Mucosa of descending colon (tissue), 3 donors: Measurements from ENCODE around the gene ZNF121. TPM values are rescaled to one million over a fixed set of nuclear protein-coding genes. Genes with fewer than 3 reads are reported as not detected.
"Not testable (repeated sequence)": the region's sequence is repeated elsewhere in the genome, so short reads cannot be mapped to it uniquely, and the experiment has no call there.

Experiments
- ATAC-seq: fragments of 200-7000 bp; cut with Tn5 transposase; one replicate; pipeline ENCODE4 v1.9.1; 2020; ENCODE audit warnings: mild to moderate bottlenecking, moderate library complexity
- DNase-seq, 3 donors: peaks; one replicate each; pipeline ENCODE4 v3.0.0-alpha.2; 2020
- H3K36me3 ChIP-seq: fragments of 200-600 bp; one replicate; pipeline ENCODE4 v1.8.0; 2021; ENCODE audit warnings: low read depth, mild to moderate bottlenecking
- H3K4me1 ChIP-seq: fragments of 200-600 bp; one replicate; pipeline ENCODE4 v1.8.0; 2021; ENCODE audit warnings: low read depth, mild to moderate bottlenecking
- H3K4me3 ChIP-seq: fragments of 200-600 bp; one replicate; pipeline ENCODE4 v1.8.0; 2021; ENCODE audit warnings: mild to moderate bottlenecking
- H3K9me3 ChIP-seq: fragments of 200-600 bp; one replicate; pipeline ENCODE4 v1.8.0; 2021; ENCODE audit warnings: mild to moderate bottlenecking
- CTCF ChIP-seq: fragments of 200-600 bp; IDR thresholded peaks from one replicate; pipeline ENCODE4 v1.8.0; 2022; ENCODE audit warnings: antibody characterized with exemption, mild to moderate bottlenecking
- intact Hi-C, 2 donors: fragments of 100-400 bp; cut with DNase I in 1 of 2; cut with micrococcal nuclease in 1 of 2; formaldehyde crosslinking; loops; one replicate each; pipeline versions ENCODE4 v1.11.0 to v1.11.1; 2022; cut with DNase I, micrococcal nuclease
- total RNA-seq, 3 donors: library from RNA; stranded (reverse); fragmentation: NEBNext Ultra II Directional in 2 of 3; extraction: Animal tissue kit (Norgen Biotek cat#: 25700) in 2 of 3; gene quantifications; one replicate each; pipeline versions ENCODE4 v1.2.1 to v1.2.4, GENCODE V29; 2021 to 2023
- donor health status: DM: no; HTN: no; CAD: no; lungs with moderate emphysema.
- donor health status: DM: no; HTN: no; CAD: no.
- donor health status: DM: no; HTN: yes; CAD: no.

Gene ZNF121
- total RNA-seq, 3 donors from 2014 or later, result 17.0 to 26.3 (median 22.2) TPM

DNA sequence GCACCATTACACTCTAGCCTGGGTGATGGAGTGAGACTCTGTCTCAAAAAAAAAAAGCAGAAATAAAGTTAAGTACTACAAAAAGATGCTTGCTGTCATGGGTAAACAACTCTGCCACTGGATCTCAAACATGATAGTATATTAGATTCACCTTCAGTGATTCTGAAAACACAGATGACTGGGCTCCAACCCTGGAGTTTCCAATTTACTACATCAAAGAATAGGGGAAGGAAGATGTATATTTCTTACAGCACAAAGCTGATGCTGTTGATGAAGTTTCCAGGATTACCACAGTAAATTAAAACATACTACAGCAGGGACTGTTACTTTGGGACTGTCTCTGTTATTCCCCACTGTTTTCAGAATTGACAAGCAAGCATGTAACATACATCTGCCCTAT, 31.5 kb upstream of the ZNF121 start:
- H3K36me3 ChIP-seq, result peaks cover 43% of the 10 kb centered on the region
- no peak for DNase-seq
- no peak overlapping the region for H3K4me3 ChIP-seq
- TF ChIP-seq CTCF, result no peak
- peaks cover 35% of the 10 kb centered on the region for H3K9me3 ChIP-seq
- H3K4me1 ChIP-seq, result peaks cover 7% of the 10 kb centered on the region
- intact Hi-C loops, result no loop called here
- ATAC-seq, result no peak

GRCh38 chr19:9610484-9611113, 26.3 kb upstream of the ZNF121 start:
- no peak for TF ChIP-seq CTCF
- no peak for DNase-seq
- ATAC-seq, result no peak
- peaks cover 82% of the 10 kb centered on the region for H3K9me3 ChIP-seq
- H3K4me1 ChIP-seq, result no peaks in the 10 kb centered on the region
- H3K36me3 ChIP-seq, result peaks cover 40% of the 10 kb centered on the region
- intact Hi-C loops, result no loop called here
- H3K4me3 ChIP-seq, result no peak overlapping the region

DNA sequence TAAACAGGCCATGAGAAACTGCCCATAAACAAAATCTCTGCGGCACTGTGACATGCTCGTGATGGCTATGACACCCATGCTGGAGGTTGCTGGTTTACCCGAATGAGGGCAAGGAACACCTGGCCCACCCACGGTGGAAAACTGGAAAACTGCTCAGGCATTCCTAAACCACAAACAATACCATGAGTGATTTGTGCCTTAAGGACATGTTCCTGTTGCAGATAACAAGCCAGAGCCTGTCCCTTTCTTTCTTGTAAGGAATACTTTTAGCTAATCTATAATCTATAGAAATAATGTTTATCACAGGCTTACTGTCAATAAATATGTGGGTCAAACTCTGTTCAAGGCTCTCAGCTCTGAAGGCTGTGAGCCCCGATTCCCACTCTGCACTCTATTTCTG, 24.6 kb upstream of the ZNF121 start:
- Histone ChIP-seq H3K36me3 (peaks cover 31% of the 10 kb centered on the region), H3K4me1 (no peaks in the 10 kb centered on the region), H3K4me3 (no peak overlapping the region), H3K9me3 (peaks cover 81% of the 10 kb centered on the region)
- intact Hi-C loops, result no loop called here
- DNase-seq, result no peak
- TF ChIP-seq CTCF, result no peak
- ATAC-seq, result no peak

DNA sequence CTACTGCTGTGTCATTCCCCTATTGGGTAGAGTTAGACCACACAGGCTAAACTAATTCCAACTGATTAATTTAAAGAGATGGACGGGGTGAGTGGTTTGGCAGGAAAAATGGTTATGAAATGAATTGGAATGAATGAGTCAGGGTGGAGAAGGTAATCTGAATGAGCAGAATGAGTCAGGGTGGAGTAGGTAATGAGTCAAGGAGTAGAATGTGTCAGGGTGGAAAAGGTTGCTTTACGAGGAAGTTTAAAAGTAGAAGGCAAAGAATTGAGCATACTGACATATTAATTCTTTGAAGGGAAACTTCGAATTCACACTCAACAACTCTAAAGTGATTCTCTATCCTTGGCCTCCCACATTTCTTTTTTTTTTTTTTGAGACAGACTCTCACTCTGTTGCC, 12.7 kb upstream of the ZNF121 start:
- Histone ChIP-seq H3K4me3 (no peak overlapping the region), H3K36me3 (no peaks in the 10 kb centered on the region), H3K4me1 (no peaks in the 10 kb centered on the region), H3K9me3 (peaks cover 19% of the 10 kb centered on the region)
- ATAC-seq (no peak), DNase-seq (no peak)
- TF ChIP-seq CTCF, result no peak
- intact Hi-C loops, result no loop called here

- ATAC-seq (peak; percentile 79), DNase-seq (peak in 2 of 3 donors; percentile 77 to 95)
- no peaks in the 10 kb centered on the region for H3K36me3 ChIP-seq
- intact Hi-C loops, result no loop called here
- H3K9me3 ChIP-seq, result no peaks in the 10 kb centered on the region
- peaks cover 4% of the 10 kb centered on the region for H3K4me1 ChIP-seq
- TF ChIP-seq CTCF, result no peak
- no peak overlapping the region for H3K4me3 ChIP-seq
These were observed 2.5 kb upstream of the ZNF121 start for GRCh38 chr19:9586764-9587163.

DNA sequence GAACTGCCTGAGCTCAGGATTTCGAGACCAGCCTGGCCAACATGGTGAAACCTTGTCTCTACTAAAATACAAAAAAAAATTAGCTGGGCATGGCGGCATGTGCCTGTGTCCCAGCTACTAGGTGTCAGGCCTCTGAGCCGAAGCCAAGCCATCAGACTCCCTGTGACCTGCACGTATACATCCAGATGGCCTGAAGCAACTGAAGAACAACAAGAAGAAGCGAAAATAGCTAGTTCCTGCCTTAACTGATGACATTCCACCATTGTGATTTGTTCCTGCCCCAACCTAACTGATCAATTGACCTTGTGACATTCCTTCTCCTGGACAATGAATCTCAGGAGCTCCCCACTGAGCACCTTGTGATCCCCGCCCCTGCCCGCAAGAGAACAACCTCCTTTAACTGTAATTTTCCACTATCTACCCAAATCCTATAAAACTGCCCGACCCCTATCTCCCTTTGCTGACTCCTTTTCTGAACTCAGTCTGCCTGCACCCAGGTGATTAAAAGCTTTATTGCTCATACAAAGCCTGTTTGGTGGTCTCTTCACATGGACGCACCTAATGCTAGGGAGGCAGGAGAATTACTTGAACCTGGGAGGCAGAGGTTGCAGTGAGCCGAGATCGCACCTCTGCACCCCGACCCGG, 2.1 kb downstream of the ZNF121 start:
- intact Hi-C loops, result not testable (repeated sequence)

More for the DNA sequence above, 2.1 kb downstream of the ZNF121 start:
- H3K36me3 ChIP-seq, H3K4me3 ChIP-seq, ATAC-seq, DNase-seq, H3K4me1 ChIP-seq: not testable (repeated sequence)
- peaks cover 41% of the 10 kb centered on the region for H3K9me3 ChIP-seq
